ENCODE measurements around the gene KCTD5.

DNA sequence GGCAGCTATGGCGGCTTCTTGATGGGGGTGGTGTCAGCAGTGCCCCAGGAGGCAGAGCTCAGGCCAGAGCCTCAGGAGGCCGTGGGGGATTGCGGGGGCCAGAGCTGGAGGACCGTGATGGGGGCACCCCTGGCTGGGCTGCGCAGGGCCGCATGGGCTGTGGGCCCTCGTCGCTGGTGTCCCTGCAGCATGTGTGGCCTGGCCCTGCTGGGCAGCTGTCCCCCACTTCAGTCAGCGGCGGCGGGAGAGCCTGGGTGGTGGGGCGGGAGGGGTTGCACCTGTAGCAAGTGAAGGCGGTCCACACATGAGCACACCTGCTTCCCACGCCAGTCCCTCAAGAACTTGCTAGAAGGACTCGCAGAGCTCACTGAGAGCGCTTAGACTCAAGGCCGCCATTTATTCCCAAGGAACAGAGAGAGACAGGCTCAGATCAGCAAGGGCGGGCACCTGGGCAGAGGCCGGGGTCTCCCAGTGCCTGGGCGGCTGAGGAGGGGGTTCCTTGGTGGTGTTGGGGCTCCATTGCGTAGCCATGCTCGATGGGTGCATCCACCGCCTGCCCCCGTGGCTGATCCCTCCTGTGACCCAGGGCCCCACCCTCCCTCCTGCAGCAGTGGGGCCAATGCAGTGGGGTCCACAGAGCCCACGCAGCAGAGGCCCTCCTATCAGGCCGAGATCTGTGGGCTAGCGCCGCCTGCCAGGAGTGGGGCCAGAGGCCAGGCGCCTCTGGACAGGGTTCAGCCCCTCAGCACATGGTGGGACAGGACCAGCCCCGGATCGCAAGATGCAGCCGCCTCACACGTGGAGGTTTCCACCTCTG is 22.1 kb downstream of the KCTD5 start:
- TF ChIP-seq, protein P1, sequence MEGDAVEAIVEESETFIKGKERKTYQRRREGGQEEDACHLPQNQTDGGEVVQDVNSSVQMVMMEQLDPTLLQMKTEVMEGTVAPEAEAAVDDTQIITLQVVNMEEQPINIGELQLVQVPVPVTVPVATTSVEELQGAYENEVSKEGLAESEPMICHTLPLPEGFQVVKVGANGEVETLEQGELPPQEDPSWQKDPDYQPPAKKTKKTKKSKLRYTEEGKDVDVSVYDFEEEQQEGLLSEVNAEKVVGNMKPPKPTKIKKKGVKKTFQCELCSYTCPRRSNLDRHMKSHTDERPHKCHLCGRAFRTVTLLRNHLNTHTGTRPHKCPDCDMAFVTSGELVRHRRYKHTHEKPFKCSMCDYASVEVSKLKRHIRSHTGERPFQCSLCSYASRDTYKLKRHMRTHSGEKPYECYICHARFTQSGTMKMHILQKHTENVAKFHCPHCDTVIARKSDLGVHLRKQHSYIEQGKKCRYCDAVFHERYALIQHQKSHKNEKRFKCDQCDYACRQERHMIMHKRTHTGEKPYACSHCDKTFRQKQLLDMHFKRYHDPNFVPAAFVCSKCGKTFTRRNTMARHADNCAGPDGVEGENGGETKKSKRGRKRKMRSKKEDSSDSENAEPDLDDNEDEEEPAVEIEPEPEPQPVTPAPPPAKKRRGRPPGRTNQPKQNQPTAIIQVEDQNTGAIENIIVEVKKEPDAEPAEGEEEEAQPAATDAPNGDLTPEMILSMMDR (IDR thresholded peaks at IDR 0.05; ENCODE audit: poor library complexity), result no peak
- no peak for TF ChIP-seq EZH2 (IDR thresholded peaks at IDR 0.05; ENCODE audit: borderline replicate concordance)
- no peak for TF ChIP-seq EZH2phosphoT487 (IDR thresholded peaks at IDR 0.05; ENCODE audit: low read depth, severe bottlenecking, unreplicated experiment)

All from hepatocyte (in vitro differentiated cells).